ENCODE data around the gene UNC5B. TPM values are rescaled to one million over a fixed set of nuclear protein-coding genes. Genes with fewer than 3 reads are reported as not detected.

Gene UNC5B
- total RNA-seq, 1 experiment from 2014 or later, result 22.0 TPM

DNA sequence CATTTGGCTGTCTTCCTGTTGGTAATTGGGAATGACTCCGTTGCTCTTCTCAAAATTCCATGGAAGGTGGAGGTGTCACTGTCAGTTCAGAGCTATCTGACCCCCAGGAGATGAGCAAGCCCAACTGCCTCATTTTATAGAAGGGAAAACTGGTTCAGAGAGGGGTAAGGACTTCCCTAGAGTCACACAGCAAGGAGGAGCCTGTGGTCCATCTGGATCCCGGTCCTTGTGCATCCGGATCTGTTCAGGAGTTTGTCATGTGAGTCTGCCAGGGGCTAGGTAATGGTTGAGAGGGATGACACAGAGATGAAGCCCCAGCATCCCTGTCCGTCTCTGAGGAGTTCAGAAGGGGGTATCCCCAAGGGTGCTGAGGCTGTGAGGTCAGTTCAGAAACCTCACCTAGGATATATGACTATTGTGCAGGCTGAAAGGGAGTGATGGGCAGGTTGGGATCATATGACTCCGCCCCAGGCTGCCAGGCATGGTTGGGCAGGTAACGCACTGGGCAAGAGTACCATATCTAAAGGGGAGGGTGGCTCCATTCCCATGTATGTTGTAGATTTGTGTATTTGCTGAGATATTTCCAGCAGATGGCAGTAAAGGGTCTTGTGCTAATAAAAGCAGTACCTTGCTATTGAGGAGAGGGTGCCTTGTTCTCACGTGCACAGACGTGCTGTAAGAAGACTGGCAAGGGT is 90.7 kb downstream of the UNC5B start:
- Histone ChIP-seq H3K79me2 (ENCODE audit: insufficient read depth, low read length) (no peaks in the 10 kb centered on the region), H3K27me3 (ENCODE audit: insufficient read depth, low read length) (no peaks in the 10 kb centered on the region), H3K27ac (ENCODE audit: low read depth, low read length) (no peak overlapping the region), H3K9me3 (ENCODE audit: control insufficient read depth in 1 of 2, insufficient read depth in 1 of 2, low read depth in 1 of 2, low read length in 2 of 2) (no peaks in the 10 kb centered on the region), H3K36me3 (ENCODE audit: control insufficient read depth in 1 of 2, insufficient read depth in 2 of 2, low read length in 2 of 2) (peaks cover 0 to 6% of the 10 kb centered on the region in 2 experiments; a peak in 1 of 4 replicates), H3K9ac (ENCODE audit: low read length) (no peak overlapping the region), H3K4me1 (ENCODE audit: control insufficient read depth in 1 of 2, insufficient read depth in 2 of 2, low read length in 2 of 2) (peaks cover 0 to 8% of the 10 kb centered on the region in 2 experiments; a peak in 2 of 4 replicates), H3K4me3 (replicated peaks in 1 of 2; ENCODE audit: low read depth in 1 of 2, low read length in 2 of 2) (no peak overlapping the region), H3K9me2 (ENCODE audit: insufficient read depth) (no peaks in the 10 kb centered on the region), H3K4me2 (ENCODE audit: low read length) (no peak overlapping the region), H4K20me1 (ENCODE audit: insufficient read depth) (no peaks in the 10 kb centered on the region), H2AFZ (ENCODE audit: low read depth, low read length, poor library complexity, severe bottlenecking) (no peak overlapping the region)
- BruUV-seq (replicated peaks), result no TSS peak
- RAD21 ChIA-PET (ENCODE audit: low non-redundant PET in 1 of 2, low total read pairs in 2 of 2, uncharacterized antibody in 2 of 2, unreplicated experiment in 2 of 2), result no interaction called here
- POLR2A ChIA-PET, result no interaction called here
- CTCF ChIA-PET, result no interaction called here
- ATAC-seq (peak; percentile 83), DNase-seq (ENCODE audit: low read depth, low spot score) (peak; percentile 43)
- TF ChIP-seq, protein P1, sequence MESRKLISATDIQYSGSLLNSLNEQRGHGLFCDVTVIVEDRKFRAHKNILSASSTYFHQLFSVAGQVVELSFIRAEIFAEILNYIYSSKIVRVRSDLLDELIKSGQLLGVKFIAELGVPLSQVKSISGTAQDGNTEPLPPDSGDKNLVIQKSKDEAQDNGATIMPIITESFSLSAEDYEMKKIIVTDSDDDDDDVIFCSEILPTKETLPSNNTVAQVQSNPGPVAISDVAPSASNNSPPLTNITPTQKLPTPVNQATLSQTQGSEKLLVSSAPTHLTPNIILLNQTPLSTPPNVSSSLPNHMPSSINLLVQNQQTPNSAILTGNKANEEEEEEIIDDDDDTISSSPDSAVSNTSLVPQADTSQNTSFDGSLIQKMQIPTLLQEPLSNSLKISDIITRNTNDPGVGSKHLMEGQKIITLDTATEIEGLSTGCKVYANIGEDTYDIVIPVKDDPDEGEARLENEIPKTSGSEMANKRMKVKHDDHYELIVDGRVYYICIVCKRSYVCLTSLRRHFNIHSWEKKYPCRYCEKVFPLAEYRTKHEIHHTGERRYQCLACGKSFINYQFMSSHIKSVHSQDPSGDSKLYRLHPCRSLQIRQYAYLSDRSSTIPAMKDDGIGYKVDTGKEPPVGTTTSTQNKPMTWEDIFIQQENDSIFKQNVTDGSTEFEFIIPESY (IDR thresholded peaks at IDR 0.05; ENCODE audit: extremely low read depth, insufficient replicate concordance, low read length), result no peak
- TF ChIP-seq, protein P2, sequence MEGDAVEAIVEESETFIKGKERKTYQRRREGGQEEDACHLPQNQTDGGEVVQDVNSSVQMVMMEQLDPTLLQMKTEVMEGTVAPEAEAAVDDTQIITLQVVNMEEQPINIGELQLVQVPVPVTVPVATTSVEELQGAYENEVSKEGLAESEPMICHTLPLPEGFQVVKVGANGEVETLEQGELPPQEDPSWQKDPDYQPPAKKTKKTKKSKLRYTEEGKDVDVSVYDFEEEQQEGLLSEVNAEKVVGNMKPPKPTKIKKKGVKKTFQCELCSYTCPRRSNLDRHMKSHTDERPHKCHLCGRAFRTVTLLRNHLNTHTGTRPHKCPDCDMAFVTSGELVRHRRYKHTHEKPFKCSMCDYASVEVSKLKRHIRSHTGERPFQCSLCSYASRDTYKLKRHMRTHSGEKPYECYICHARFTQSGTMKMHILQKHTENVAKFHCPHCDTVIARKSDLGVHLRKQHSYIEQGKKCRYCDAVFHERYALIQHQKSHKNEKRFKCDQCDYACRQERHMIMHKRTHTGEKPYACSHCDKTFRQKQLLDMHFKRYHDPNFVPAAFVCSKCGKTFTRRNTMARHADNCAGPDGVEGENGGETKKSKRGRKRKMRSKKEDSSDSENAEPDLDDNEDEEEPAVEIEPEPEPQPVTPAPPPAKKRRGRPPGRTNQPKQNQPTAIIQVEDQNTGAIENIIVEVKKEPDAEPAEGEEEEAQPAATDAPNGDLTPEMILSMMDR (IDR thresholded peaks at IDR 0.05 in 2 of 3, conservative IDR thresholded peaks at IDR 0.05 in 1 of 3; ENCODE audit: borderline replicate concordance in 1 of 3, insufficient read depth in 1 of 3, low read depth in 2 of 3, low read length in 2 of 3), result peak; percentile 39 to 60 (median 55); a peak in 5 of 6 replicates
- TF ChIP-seq RAD21 (IDR thresholded peaks at IDR 0.05; ENCODE audit: low read depth), result peak; percentile 53
- intact Hi-C loops (cut with micrococcal nuclease), result no loop called here

Data from HCT116 (cell line).